ENCODE data around the gene ZCCHC4.

GRCh38 chr4:25370242-25370641, 57.7 kb downstream of the ZCCHC4 start:
- TF ChIP-seq CTCF (conservative IDR thresholded peaks at IDR 0.05; ENCODE audit: low read depth, low read length), result no peak
- TF ChIP-seq EZH2 (IDR thresholded peaks at IDR 0.05; ENCODE audit: borderline replicate concordance, low read depth, low read length, poor library complexity, severe bottlenecking), result no peak

All from A673 (cell line).